K562 (cell line): Measurements from ENCODE around the gene SPDEF. TPM values are rescaled to one million over a fixed set of nuclear protein-coding genes. Genes with fewer than 3 reads are reported as not detected.

Source experiments
- ATAC-seq: fragments of 200-7000 bp; cut with Tn5 transposase; 3 replicates; pipeline ENCODE4 v1.9.1; 2020; ENCODE audit warnings: moderate library complexity
- BruUV-seq: library from RNA; stranded (reverse); fragments of 400-500 nt; replicated peaks from 2 replicates; lab custom pipeline; 2021; lab: Mats Ljungman, UMichigan
- CTCF ChIA-PET: fragments of 300-600 bp; formaldehyde crosslinking; extraction: SDS; loops from one replicate; lab custom pipeline; 2021; ENCODE audit warnings: low intra/inter-chr PET ratio; lab: Yijun Ruan, JAX
- POLR2A ChIA-PET: fragments of 300-600, 350-650 bp; sonication (Branson Sonifier 250); formaldehyde crosslinking; extraction: SDS; loops from one replicate; lab custom pipeline; 2021; ENCODE audit warnings: antibody characterized with exemption, inconsistent platforms; lab: Yijun Ruan, JAX
- DNase-seq, 4 experiments: peaks; one replicate each; pipeline versions ENCODE4 v3.0.0 to v3.0.0-alpha.2; 2011 to 2018; ENCODE audit warnings: low spot score in 3 of 4, mixed read lengths in 3 of 4; ENCODE audit errors: extremely low read depth in 1 of 4
- FAIRE-seq: peaks from 2 replicates; lab custom pipeline; 2011; peaks lifted over from hg19 to GRCh38; lab: Jason Lieb, UNC
- H2AFZ ChIP-seq: 2 replicates; pipeline ENCODE4 v1.6.0; 2011; ENCODE audit warnings: low read depth, low read length, control low read depth, inconsistent platforms
- H3K27ac ChIP-seq: fragments of 200-600 bp; 3 replicates; pipeline ENCODE4 v1.8.0; 2011; ENCODE audit warnings: low read depth, mild to moderate bottlenecking, control low read depth, inconsistent platforms, low read length, moderate library complexity, mixed read lengths; ENCODE audit errors: extremely low read depth
- H3K27me3 ChIP-seq, 2 experiments: fragments of 300-600 bp in 1 of 2; 2 replicates in 1 of 2; 3 replicates in 1 of 2; pipeline versions ENCODE4 v1.6.0 to v1.8.0; 2011; ENCODE audit warnings: inconsistent platforms in 2 of 2, low read length in 2 of 2, mild to moderate bottlenecking in 1 of 2, mixed read lengths in 1 of 2, moderate library complexity in 1 of 2; ENCODE audit not compliant: control insufficient read depth in 2 of 2, insufficient read depth in 2 of 2
- H3K36me3 ChIP-seq: fragments of 300-600 bp; 3 replicates; pipeline ENCODE4 v1.8.0; 2011; ENCODE audit warnings: mild to moderate bottlenecking, low read length, inconsistent platforms; ENCODE audit not compliant: control insufficient read depth, insufficient read depth
- H3K4me1 ChIP-seq, 2 experiments: fragments of 200-600 bp in 1 of 2; replicated peaks in 1 of 2; 2 replicates in 1 of 2; 3 replicates in 1 of 2; pipeline versions ENCODE4 v1.5.1 to v1.8.0; 2011; ENCODE audit warnings: inconsistent platforms in 2 of 2, low read length in 2 of 2, mild to moderate bottlenecking in 1 of 2, mixed read lengths in 1 of 2, moderate library complexity in 1 of 2; ENCODE audit not compliant: control insufficient read depth in 2 of 2, insufficient read depth in 2 of 2
- H3K4me2 ChIP-seq: 2 replicates; pipeline ENCODE4 v1.6.1; 2011; ENCODE audit warnings: low read length, control low read depth, inconsistent platforms, mixed read lengths; ENCODE audit not compliant: insufficient read depth
- H3K4me3 ChIP-seq: fragments of 200-600 bp; sonication (generic), shearing (Covaris generic); 2 replicates; pipeline ENCODE4 v1.5.1; 2016; ENCODE audit warnings: control low read depth, inconsistent platforms
- H3K79me2 ChIP-seq: fragments of 200-600 bp; 3 replicates; pipeline ENCODE4 v1.8.0; 2011; ENCODE audit warnings: low read length, inconsistent platforms; ENCODE audit not compliant: control insufficient read depth, insufficient read depth
- H3K9ac ChIP-seq, 2 experiments: 2 replicates each; pipeline versions ENCODE4 v1.6.0 to v1.6.1; 2011; ENCODE audit warnings: low read depth in 2 of 2, low read length in 2 of 2, control low read depth in 1 of 2, inconsistent platforms in 1 of 2, mild to moderate bottlenecking in 1 of 2, mixed read lengths in 1 of 2; ENCODE audit not compliant: insufficient read depth in 1 of 2
- H3K9me1 ChIP-seq: one replicate; pipeline ENCODE4 v1.6.0; 2011; ENCODE audit warnings: inconsistent platforms, mild to moderate bottlenecking, low read length, moderate library complexity; ENCODE audit not compliant: control insufficient read depth, insufficient read depth
- H3K9me3 ChIP-seq: replicated peaks from 2 replicates; pipeline ENCODE4 v1.5.1; 2011; ENCODE audit warnings: low read depth, low read length, inconsistent platforms; ENCODE audit not compliant: control insufficient read depth, insufficient read depth
- H4K20me1 ChIP-seq: replicated peaks from 2 replicates; pipeline ENCODE4 v1.6.1; 2011; ENCODE audit warnings: low read length, inconsistent platforms, mixed read lengths; ENCODE audit not compliant: control insufficient read depth, insufficient read depth
- FUS ChIP-seq: fragments of 200-400 bp; formaldehyde crosslinking; optimal IDR thresholded peaks from 2 replicates; pipeline ENCODE3; 2017; ENCODE audit warnings: low read depth, low read length
- KDM2B ChIP-seq: fragments of 250-450 bp; sonication (Bioruptor Pico); IDR thresholded peaks from 2 replicates; pipeline ENCODE4 v1.8.0; 2021; ENCODE audit warnings: mild to moderate bottlenecking, moderate library complexity
- NFATC3 ChIP-seq: fragments of 450-650 bp; IDR thresholded peaks from 2 replicates; pipeline ENCODE4 v1.6.1; 2017; ENCODE audit warnings: mild to moderate bottlenecking
- NFIC ChIP-seq: fragments of 450-650 bp; IDR thresholded peaks from 2 replicates; pipeline ENCODE4 v1.6.1; 2017; ENCODE audit warnings: mild to moderate bottlenecking, inconsistent platforms
- POLR2G ChIP-seq: fragments of 200-400 bp; formaldehyde crosslinking; IDR thresholded peaks from 2 replicates; pipeline ENCODE4 v1.6.1; 2017; ENCODE audit warnings: low read depth, mild to moderate bottlenecking, antibody characterized with exemption, low read length, moderate library complexity
- PTBP1 ChIP-seq: fragments of 200-400 bp; formaldehyde crosslinking; IDR thresholded peaks from 2 replicates; pipeline ENCODE4 v1.6.1; 2017; ENCODE audit warnings: low read depth, low read length
- SPI1 ChIP-seq: IDR thresholded peaks from 2 replicates; pipeline ENCODE4 v1.6.1; 2011; ENCODE audit warnings: low read depth, low read length, control low read depth, borderline replicate concordance
- STAG1 ChIP-seq: sonication (generic); formaldehyde crosslinking; IDR thresholded peaks from 2 replicates; pipeline ENCODE4 v1.5.0; 2020; ENCODE audit warnings: missing genetic modification reagents, borderline replicate concordance
- TAF7 ChIP-seq: fragments of 450-650 bp; IDR thresholded peaks from 2 replicates; pipeline ENCODE4 v1.6.1; 2016; ENCODE audit warnings: missing genetic modification characterization, missing compliant biosample characterization
- ZC3H8 ChIP-seq: fragments of 450-650 bp; IDR thresholded peaks from 2 replicates; pipeline ENCODE4 v1.6.1; 2017
- ZNF134 ChIP-seq: fragments of 250-450 bp; sonication (Bioruptor Pico); conservative IDR thresholded peaks from 2 replicates; pipeline ENCODE4 v1.4.0; 2020
- ZNF24 ChIP-seq: fragments of 450-650 bp; IDR thresholded peaks from 2 replicates; pipeline ENCODE4 v1.6.1; 2016
- WGBS: fragments of 100-300 bp; shearing (Covaris generic); methylation state at CpG from one replicate; pipeline ENCODE4 v1.1.6; 2016; ENCODE audit warnings: low coverage, mixed read lengths; ENCODE audit not compliant: insufficient coverage; ENCODE audit errors: missing lambda C conversion rate; 5-methylcytosine and 5-hydroxymethylcytosine counted together
- in situ Hi-C: fragments of 300-500 bp; cut with MboI; formaldehyde crosslinking; loops from 4 replicates; pipeline ENCODE4 v1.15.0; 2018; ENCODE audit warnings: inconsistent platforms, mixed read lengths
- intact Hi-C: fragments of 100-400 bp; cut with micrococcal nuclease; formaldehyde crosslinking; loops from 2 replicates; pipeline ENCODE4 v1.14.2; 2022
- polyA plus RNA-seq, 8 experiments: library from polyadenylated mRNA; depleted of rRNA in 4 of 8; stranded (reverse) in 5 of 8; unstranded in 3 of 8; fragments of >200 nt; fragmentation: Nextera tagmentation in 2 of 8; fragmentation: Illumina TruSeq in 1 of 8; extraction: Ambion mirVana in 2 of 8; extraction: Trizol in 1 of 8; gene quantifications; 2 replicates each; pipeline versions ENCODE4 v1.2.1 to v1.2.3, GENCODE V29; 2011 to 2014; ENCODE audit warnings: inconsistent platforms in 1 of 8, missing spikeins in 1 of 8
- total RNA-seq, 7 experiments: library from RNA; depleted of rRNA in 6 of 7; stranded (reverse); fragments of >200 nt in 6 of 7; fragmentation: Illumina TruSeq in 2 of 7; extraction: Trizol in 2 of 7; gene quantifications; 2 replicates each; pipeline versions ENCODE4 v1.2.1 to v1.2.3, GENCODE V29; 2011 to 2021; ENCODE audit warnings: low replicate concordance in 1 of 7
- TF ChIP-seq, protein P1 (sequence below): IDR thresholded peaks from 2 replicates; pipeline ENCODE4 v1.6.1; 2011; ENCODE audit not compliant: insufficient read length; ENCODE audit errors: extremely low read depth
- TF ChIP-seq, protein P2 (sequence below): fragments of 450-650 bp; IDR thresholded peaks from 2 replicates; pipeline ENCODE4 v1.7.1; 2018; ENCODE audit warnings: mild to moderate bottlenecking, low read depth; ENCODE audit not compliant: partially characterized antibody
- TF ChIP-seq, protein P3 (sequence below), 3 experiments: IDR thresholded peaks in 2 of 3; conservative IDR thresholded peaks in 1 of 3; 2 replicates each; pipeline ENCODE4 v1.5.1; 2011 to 2012; ENCODE audit warnings: low read length in 3 of 3, mild to moderate bottlenecking in 3 of 3, control low read depth in 2 of 3, improper control_type of control experiment in 1 of 3, inconsistent platforms in 1 of 3, low read depth in 1 of 3, mixed read lengths in 1 of 3, moderate library complexity in 1 of 3; ENCODE audit not compliant: insufficient read depth in 2 of 3

SPDEF gene
- total and polyA plus RNA-seq, 9 of the 15 experiments (the other 6 are each of a cell fraction or from before 2014, with no cell fraction given) = 0.04 to 0.12 (median 0.11) TPM; not detected in 5

DNA sequence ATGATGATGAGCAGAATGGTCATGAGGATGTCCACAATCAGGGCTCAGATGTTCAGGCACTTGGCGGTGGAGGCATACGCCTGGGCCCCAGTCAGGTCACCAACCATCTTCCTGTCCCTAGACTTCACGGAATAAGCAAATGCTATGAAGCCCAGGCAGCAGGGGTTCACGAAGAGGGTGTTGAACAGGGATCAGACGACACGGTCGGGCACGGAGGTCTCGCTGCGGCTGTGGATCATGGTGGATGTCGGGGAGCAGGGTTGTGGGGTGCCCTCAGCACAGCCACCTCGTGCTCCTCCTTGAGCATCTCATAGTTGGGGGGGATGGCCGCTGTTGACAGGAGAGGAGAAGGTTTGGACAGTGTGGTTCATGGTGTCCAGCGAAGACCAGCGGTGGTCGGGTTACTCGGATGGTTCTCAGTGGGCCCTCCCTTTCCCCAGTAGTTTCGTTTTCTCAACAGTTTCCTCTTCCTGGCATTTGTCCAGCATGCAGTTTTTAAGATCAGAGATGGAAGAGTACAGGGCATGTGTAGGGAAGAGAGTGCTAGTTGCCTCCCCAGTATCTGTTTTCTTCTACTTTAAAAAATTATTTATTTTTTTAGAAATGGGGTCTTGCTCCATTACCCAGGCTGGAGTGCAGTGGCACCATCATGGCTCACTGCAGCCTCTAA lies 20.3 kb upstream of the SPDEF start:
- Histone ChIP-seq H3K36me3 (no peaks in the 10 kb centered on the region), H3K27me3 (no peaks in the 10 kb centered on the region), H3K9ac (peak overlapping the region in 1 of 2 experiments; percentile 53; a peak in 1 of 4 replicates), H3K9me1 (no peaks in the 10 kb centered on the region), H3K4me1 (peaks cover 10 to 27% of the 10 kb centered on the region in 2 experiments; a peak in 4 of 5 replicates), H3K9me3 (no peaks in the 10 kb centered on the region), H3K4me2 (no peak overlapping the region), H3K27ac (no peak overlapping the region), H3K79me2 (no peaks in the 10 kb centered on the region), H4K20me1 (no peaks in the 10 kb centered on the region; the same call in 1 of the 2 replicates), H2AFZ (no peak overlapping the region), H3K4me3 (no peak overlapping the region)
- FAIRE-seq (no peak), ATAC-seq (no peak), DNase-seq (no peak)
- POLR2A ChIA-PET = interaction anchor here (0.6 to 1.6 kb wide), 3 partner anchors 9 to 18 kb away, joined by 4 to 5 read pairs (median 4); no protein-coding TSS in a partner anchor
- in situ Hi-C loops = no loop called here
- CTCF ChIA-PET = interaction anchor here (0.6 kb wide), 1 partner anchor 125 kb away, joined by 3 read pairs; no protein-coding TSS in a partner anchor
- 70% methylated on average over 17 of the region's 18 CpGs for WGBS
- TF ChIP-seq NFATC3 = no peak
- no peak for TF ChIP-seq TAF7
- TF ChIP-seq ZNF24 = no peak
- TF ChIP-seq, protein P1, sequence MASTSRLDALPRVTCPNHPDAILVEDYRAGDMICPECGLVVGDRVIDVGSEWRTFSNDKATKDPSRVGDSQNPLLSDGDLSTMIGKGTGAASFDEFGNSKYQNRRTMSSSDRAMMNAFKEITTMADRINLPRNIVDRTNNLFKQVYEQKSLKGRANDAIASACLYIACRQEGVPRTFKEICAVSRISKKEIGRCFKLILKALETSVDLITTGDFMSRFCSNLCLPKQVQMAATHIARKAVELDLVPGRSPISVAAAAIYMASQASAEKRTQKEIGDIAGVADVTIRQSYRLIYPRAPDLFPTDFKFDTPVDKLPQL = no peak
- no peak for TF ChIP-seq SPI1
- TF ChIP-seq ZC3H8 = no peak
- TF ChIP-seq PTBP1 = no peak
- TF ChIP-seq FUS = no peak
- TF ChIP-seq, protein P2, sequence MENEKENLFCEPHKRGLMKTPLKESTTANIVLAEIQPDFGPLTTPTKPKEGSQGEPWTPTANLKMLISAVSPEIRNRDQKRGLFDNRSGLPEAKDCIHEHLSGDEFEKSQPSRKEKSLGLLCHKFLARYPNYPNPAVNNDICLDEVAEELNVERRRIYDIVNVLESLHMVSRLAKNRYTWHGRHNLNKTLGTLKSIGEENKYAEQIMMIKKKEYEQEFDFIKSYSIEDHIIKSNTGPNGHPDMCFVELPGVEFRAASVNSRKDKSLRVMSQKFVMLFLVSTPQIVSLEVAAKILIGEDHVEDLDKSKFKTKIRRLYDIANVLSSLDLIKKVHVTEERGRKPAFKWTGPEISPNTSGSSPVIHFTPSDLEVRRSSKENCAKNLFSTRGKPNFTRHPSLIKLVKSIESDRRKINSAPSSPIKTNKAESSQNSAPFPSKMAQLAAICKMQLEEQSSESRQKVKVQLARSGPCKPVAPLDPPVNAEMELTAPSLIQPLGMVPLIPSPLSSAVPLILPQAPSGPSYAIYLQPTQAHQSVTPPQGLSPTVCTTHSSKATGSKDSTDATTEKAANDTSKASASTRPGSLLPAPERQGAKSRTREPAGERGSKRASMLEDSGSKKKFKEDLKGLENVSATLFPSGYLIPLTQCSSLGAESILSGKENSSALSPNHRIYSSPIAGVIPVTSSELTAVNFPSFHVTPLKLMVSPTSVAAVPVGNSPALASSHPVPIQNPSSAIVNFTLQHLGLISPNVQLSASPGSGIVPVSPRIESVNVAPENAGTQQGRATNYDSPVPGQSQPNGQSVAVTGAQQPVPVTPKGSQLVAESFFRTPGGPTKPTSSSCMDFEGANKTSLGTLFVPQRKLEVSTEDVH = no peak
- TF ChIP-seq KDM2B = no peak
- peak; percentile 82 for TF ChIP-seq NFIC
- TF ChIP-seq, protein P3, sequence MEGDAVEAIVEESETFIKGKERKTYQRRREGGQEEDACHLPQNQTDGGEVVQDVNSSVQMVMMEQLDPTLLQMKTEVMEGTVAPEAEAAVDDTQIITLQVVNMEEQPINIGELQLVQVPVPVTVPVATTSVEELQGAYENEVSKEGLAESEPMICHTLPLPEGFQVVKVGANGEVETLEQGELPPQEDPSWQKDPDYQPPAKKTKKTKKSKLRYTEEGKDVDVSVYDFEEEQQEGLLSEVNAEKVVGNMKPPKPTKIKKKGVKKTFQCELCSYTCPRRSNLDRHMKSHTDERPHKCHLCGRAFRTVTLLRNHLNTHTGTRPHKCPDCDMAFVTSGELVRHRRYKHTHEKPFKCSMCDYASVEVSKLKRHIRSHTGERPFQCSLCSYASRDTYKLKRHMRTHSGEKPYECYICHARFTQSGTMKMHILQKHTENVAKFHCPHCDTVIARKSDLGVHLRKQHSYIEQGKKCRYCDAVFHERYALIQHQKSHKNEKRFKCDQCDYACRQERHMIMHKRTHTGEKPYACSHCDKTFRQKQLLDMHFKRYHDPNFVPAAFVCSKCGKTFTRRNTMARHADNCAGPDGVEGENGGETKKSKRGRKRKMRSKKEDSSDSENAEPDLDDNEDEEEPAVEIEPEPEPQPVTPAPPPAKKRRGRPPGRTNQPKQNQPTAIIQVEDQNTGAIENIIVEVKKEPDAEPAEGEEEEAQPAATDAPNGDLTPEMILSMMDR (IDR thresholded peaks at IDR 0.05 in 2 of 3, conservative IDR thresholded peaks at IDR 0.05 in 1 of 3; ENCODE audit: insufficient read depth in 2 of 3, low read depth in 1 of 3, low read length in 3 of 3) = no peak
- TF ChIP-seq STAG1 (CRISPR knock-in tag) = no peak
- TF ChIP-seq POLR2G = peak; percentile 48; the same call in 1 of the 2 replicates
- TF ChIP-seq ZNF134 (CRISPR knock-in tag) = no peak
- BruUV-seq = no TSS peak
- intact Hi-C loops = no loop called here
